C4-2B (cell line): Measurements from ENCODE around the gene GOLGB1.

ENCODE experiments used
- CTCF ChIP-seq: fragments of 450-650 bp; conservative IDR thresholded peaks from 2 replicates; pipeline ENCODE4 v1.5.1; 2017; ENCODE audit warnings: mild to moderate bottlenecking
- ZFX ChIP-seq: fragments of 450-650 bp; IDR thresholded peaks from 2 replicates; pipeline ENCODE4 v1.6.1; 2017

GRCh38 chr3:121722411-121722810 lies 27.1 kb downstream of the GOLGB1 start:
- TF ChIP-seq CTCF (no peak), ZFX (no peak)
